B cell (primary cell): ENCODE data around the gene ADARB2. TPM values are rescaled to one million over a fixed set of nuclear protein-coding genes. Genes with fewer than 3 reads are reported as not detected.

Source experiments
- ATAC-seq: fragments of 200-7000 bp; cut with Tn5 transposase; one replicate; pipeline ENCODE4 v1.10.0; 2021; ENCODE audit warnings: low read depth, mild to moderate bottlenecking, moderate number of reproducible peaks, moderate library complexity
- CTCF ChIA-PET: fragments of 350-600 bp; sonication (Branson Sonifier 250); formaldehyde crosslinking; loops from one replicate; lab custom pipeline; 2021; ENCODE audit warnings: antibody characterized with exemption, inconsistent platforms; lab: Charles Lee
- POLR2A ChIA-PET: fragments of 350-600 bp; sonication (Branson Sonifier 250); formaldehyde crosslinking; loops from one replicate; lab custom pipeline; 2021; ENCODE audit warnings: antibody characterized with exemption; lab: Charles Lee
- DNase-seq: peaks from one replicate; pipeline ENCODE4 v3.0.0; 2013
- H2AFZ ChIP-seq: 2 replicates; pipeline ENCODE4 v1.6.1; 2012; ENCODE audit warnings: mild to moderate bottlenecking, low read depth, low read length; ENCODE audit not compliant: insufficient read depth, poor library complexity, severe bottlenecking
- H3K27ac ChIP-seq, 2 donors: 1 replicate in 1 of 2; 2 replicates in 1 of 2; pipeline ENCODE4 v1.5.1; 2012 to 2013; ENCODE audit warnings: low read length in 2 of 2, mild to moderate bottlenecking in 2 of 2, moderate library complexity in 1 of 2
- H3K27me3 ChIP-seq, 4 experiments: fragments of 200-600 bp in 1 of 4; sonication (generic) in 1 of 4; replicated peaks in 1 of 4; 1 replicate in 2 of 4; 2 replicates in 2 of 4; pipeline versions ENCODE4 v1.6.1 to v1.7.0; 2013 to 2016; ENCODE audit warnings: low read length in 3 of 4, mild to moderate bottlenecking in 2 of 4, mixed read lengths in 1 of 4, moderate library complexity in 1 of 4; ENCODE audit not compliant: insufficient read depth in 4 of 4, control insufficient read depth in 3 of 4; ENCODE audit errors: control extremely low read depth in 1 of 4
- H3K36me3 ChIP-seq, 2 experiments: replicated peaks in 1 of 2; 1 replicate in 1 of 2; 2 replicates in 1 of 2; pipeline versions ENCODE4 v1.6.1 to v1.7.1; 2013; ENCODE audit warnings: low read length in 1 of 2; ENCODE audit not compliant: insufficient read depth in 2 of 2, control insufficient read depth in 1 of 2; ENCODE audit errors: control extremely low read depth in 1 of 2, extremely low read depth in 1 of 2
- H3K4me1 ChIP-seq, 2 donors: fragments of 200-600 bp in 1 of 2; sonication (generic) in 1 of 2; 1 replicate in 1 of 2; 2 replicates in 1 of 2; pipeline versions ENCODE4 v1.5.1 to v1.6.1; 2013 to 2017; ENCODE audit warnings: low read length in 2 of 2; ENCODE audit not compliant: control insufficient read depth in 2 of 2, insufficient read depth in 2 of 2
- H3K4me2 ChIP-seq: replicated peaks from 2 replicates; pipeline ENCODE3; 2012; ENCODE audit warnings: mild to moderate bottlenecking, low read depth, low read length; ENCODE audit not compliant: poor library complexity, severe bottlenecking
- H3K4me3 ChIP-seq, 5 experiments: fragments of 200-600 bp in 1 of 5; sonication (generic) in 1 of 5; 1 replicate in 3 of 5; 2 replicates in 2 of 5; pipeline versions ENCODE4 v1.5.1 to v1.7.0; 2011 to 2016; ENCODE audit warnings: low read length in 4 of 5, mild to moderate bottlenecking in 4 of 5, low read depth in 2 of 5, control low read depth in 1 of 5, moderate library complexity in 1 of 5; ENCODE audit not compliant: insufficient read depth in 1 of 5; ENCODE audit errors: control extremely low read depth in 1 of 5, extremely low read depth in 1 of 5
- H3K79me2 ChIP-seq: fragments of 200-600 bp; sonication (generic); one replicate; pipeline ENCODE4 v1.6.0; 2016; ENCODE audit warnings: low read length; ENCODE audit not compliant: control insufficient read depth, insufficient read depth
- H3K9ac ChIP-seq: fragments of 200-600 bp; sonication (generic); 2 replicates; pipeline ENCODE4 v1.6.1; 2017; ENCODE audit warnings: mild to moderate bottlenecking, low read length, moderate library complexity
- H3K9me3 ChIP-seq, 3 donors: one replicate each; pipeline versions ENCODE4 v1.6.1 to v1.7.1; 2013; ENCODE audit warnings: low read length in 2 of 3; ENCODE audit not compliant: control insufficient read depth in 2 of 3, insufficient read depth in 1 of 3; ENCODE audit errors: control extremely low read depth in 1 of 3
- H4K20me1 ChIP-seq: 2 replicates; pipeline ENCODE4 v1.6.0; 2012; ENCODE audit warnings: mild to moderate bottlenecking, low read length; ENCODE audit not compliant: insufficient read depth, control insufficient read depth, poor library complexity, severe bottlenecking
- H3K27ac Mint-ChIP-seq: one replicate; pipeline ENCODE4 v1.8.0; 2021; ENCODE audit warnings: mixed read lengths
- H3K27me3 Mint-ChIP-seq: one replicate; pipeline ENCODE4 v1.8.0; 2021; ENCODE audit warnings: mixed read lengths
- H3K4me1 Mint-ChIP-seq: one replicate; pipeline ENCODE4 v1.8.0; 2021; ENCODE audit warnings: mixed read lengths
- H3K4me3 Mint-ChIP-seq: one replicate; pipeline ENCODE4 v1.8.0; 2021; ENCODE audit warnings: mixed read lengths
- H3K9me3 Mint-ChIP-seq: one replicate; pipeline ENCODE4 v1.8.0; 2022; ENCODE audit warnings: mixed read lengths; ENCODE audit not compliant: insufficient read depth
- EZH2 ChIP-seq: IDR thresholded peaks from 2 replicates; pipeline ENCODE4 v1.6.1; 2012; ENCODE audit warnings: borderline replicate concordance, low read depth, mild to moderate bottlenecking, moderate library complexity, low read length; ENCODE audit not compliant: insufficient read depth, poor library complexity, severe bottlenecking
- WGBS: methylation state at CpG from one replicate; pipeline ENCODE4 v1.1.5; 2013; ENCODE audit warnings: missing lambda C conversion rate; ENCODE audit not compliant: insufficient coverage; 5-methylcytosine and 5-hydroxymethylcytosine counted together
- intact Hi-C: fragments of 100-400 bp; cut with micrococcal nuclease; formaldehyde crosslinking; loops from one replicate; pipeline ENCODE4 v1.10.0; 2022
- polyA plus RNA-seq: library from polyadenylated mRNA; depleted of rRNA; stranded (reverse); fragments of >200 nt; gene quantifications from 2 replicates; pipeline ENCODE4 v1.2.3, GENCODE V29; 2012
- total RNA-seq, 2 donors: library from RNA; stranded (reverse); fragments of 120-200 nt in 1 of 2; gene quantifications; 1 replicate in 1 of 2; 2 replicates in 1 of 2; pipeline versions ENCODE4 v1.2.3 to v1.2.4, GENCODE V29; 2013 to 2022
- TF ChIP-seq, protein P1 (sequence below): fragments of 200-600 bp; IDR thresholded peaks from one replicate; pipeline ENCODE4 v1.8.0; 2022; ENCODE audit warnings: antibody characterized with exemption, mild to moderate bottlenecking

ADARB2 gene
- total and polyA plus RNA-seq, 2 donors (not counting 1 experiment from before 2014, with no cell fraction given): 0.13 to 0.96 TPM

GRCh38 chr10:1712314-1712713 is 25.0 kb downstream of the ADARB2 start:
- Mint-ChIP-seq H3K4me1 (peaks cover 7% of the 10 kb centered on the region), H3K27ac (no peak overlapping the region), H3K4me3 (no peak overlapping the region), H3K9me3 (no peaks in the 10 kb centered on the region), H3K27me3 (peaks cover 74% of the 10 kb centered on the region)
- TF ChIP-seq, protein P1, sequence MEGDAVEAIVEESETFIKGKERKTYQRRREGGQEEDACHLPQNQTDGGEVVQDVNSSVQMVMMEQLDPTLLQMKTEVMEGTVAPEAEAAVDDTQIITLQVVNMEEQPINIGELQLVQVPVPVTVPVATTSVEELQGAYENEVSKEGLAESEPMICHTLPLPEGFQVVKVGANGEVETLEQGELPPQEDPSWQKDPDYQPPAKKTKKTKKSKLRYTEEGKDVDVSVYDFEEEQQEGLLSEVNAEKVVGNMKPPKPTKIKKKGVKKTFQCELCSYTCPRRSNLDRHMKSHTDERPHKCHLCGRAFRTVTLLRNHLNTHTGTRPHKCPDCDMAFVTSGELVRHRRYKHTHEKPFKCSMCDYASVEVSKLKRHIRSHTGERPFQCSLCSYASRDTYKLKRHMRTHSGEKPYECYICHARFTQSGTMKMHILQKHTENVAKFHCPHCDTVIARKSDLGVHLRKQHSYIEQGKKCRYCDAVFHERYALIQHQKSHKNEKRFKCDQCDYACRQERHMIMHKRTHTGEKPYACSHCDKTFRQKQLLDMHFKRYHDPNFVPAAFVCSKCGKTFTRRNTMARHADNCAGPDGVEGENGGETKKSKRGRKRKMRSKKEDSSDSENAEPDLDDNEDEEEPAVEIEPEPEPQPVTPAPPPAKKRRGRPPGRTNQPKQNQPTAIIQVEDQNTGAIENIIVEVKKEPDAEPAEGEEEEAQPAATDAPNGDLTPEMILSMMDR: no peak
- TF ChIP-seq EZH2: no peak
- Histone ChIP-seq H3K4me3 (no peak overlapping the region), H3K27me3 (peaks cover 0 to 67% (median 33%) of the 10 kb centered on the region in 4 experiments), H3K36me3 (no peaks in the 10 kb centered on the region), H3K27ac (no peak overlapping the region), H3K4me1 (peaks cover 0 to 3% of the 10 kb centered on the region in 2 donors), H3K79me2 (no peaks in the 10 kb centered on the region), H4K20me1 (no peaks in the 10 kb centered on the region), H3K4me2 (no peak overlapping the region), H3K9ac (no peak overlapping the region), H3K9me3 (peaks cover 0 to 24% (median 0%) of the 10 kb centered on the region in 3 donors), H2AFZ (no peak overlapping the region)
- no peak for ATAC-seq
- no peak for DNase-seq
- no CpG with 5 or more reads among the region's 7 CpGs for WGBS
- intact Hi-C loops: no loop called here
- ChIA-PET POLR2A (no interaction called here), CTCF (no interaction called here)

DNA sequence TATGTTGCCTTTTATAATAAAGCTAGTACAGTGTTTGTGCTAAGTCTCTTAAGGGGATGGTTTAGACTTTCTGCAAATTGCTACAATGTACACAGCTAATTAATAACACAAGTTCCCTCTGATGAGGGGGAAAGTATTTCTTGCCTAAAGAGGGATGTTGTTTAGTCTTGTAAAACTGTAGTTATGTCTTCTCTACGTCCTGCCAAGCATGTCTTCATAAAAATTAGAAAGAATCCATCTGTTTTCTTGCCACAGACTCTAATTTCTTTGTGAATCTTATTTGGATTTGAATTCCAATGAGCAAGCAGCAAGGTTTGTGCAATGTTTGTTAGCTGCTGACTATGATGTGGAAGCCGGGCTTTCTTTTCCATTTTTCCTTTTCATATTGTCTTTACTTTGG is 28.2 kb downstream of the ADARB2 start:
- Mint-ChIP-seq H3K27me3 (peaks cover 67% of the 10 kb centered on the region), H3K9me3 (no peaks in the 10 kb centered on the region)

More for the DNA sequence above, 28.2 kb downstream of the ADARB2 start:
- intact Hi-C loops: no loop called here
- no peak overlapping the region for H3K4me3 Mint-ChIP-seq
- WGBS: 100% methylated on average over 1 of the region's 2 CpGs
- Histone ChIP-seq H3K4me3 (no peak overlapping the region), H3K79me2 (no peaks in the 10 kb centered on the region), H3K9me3 (peaks cover 0 to 37% (median 6%) of the 10 kb centered on the region in 3 donors), H3K36me3 (no peaks in the 10 kb centered on the region), H4K20me1 (no peaks in the 10 kb centered on the region), H3K27ac (no peak overlapping the region), H3K9ac (no peak overlapping the region), H3K27me3 (peaks cover 0 to 65% (median 28%) of the 10 kb centered on the region in 4 experiments), H2AFZ (no peak overlapping the region), H3K4me1 (peaks cover 15 to 17% of the 10 kb centered on the region in 2 donors), H3K4me2 (no peak overlapping the region)
- H3K27ac Mint-ChIP-seq: no peak overlapping the region
- no peak for TF ChIP-seq EZH2
- TF ChIP-seq, protein P1: no peak
- peaks cover 22% of the 10 kb centered on the region for H3K4me1 Mint-ChIP-seq
- POLR2A ChIA-PET: no interaction called here
- DNase-seq (no peak), ATAC-seq (no peak)
- CTCF ChIA-PET: no interaction called here
